Measurements from ENCODE around the gene MS4A15.

Gene MS4A15

DNA sequence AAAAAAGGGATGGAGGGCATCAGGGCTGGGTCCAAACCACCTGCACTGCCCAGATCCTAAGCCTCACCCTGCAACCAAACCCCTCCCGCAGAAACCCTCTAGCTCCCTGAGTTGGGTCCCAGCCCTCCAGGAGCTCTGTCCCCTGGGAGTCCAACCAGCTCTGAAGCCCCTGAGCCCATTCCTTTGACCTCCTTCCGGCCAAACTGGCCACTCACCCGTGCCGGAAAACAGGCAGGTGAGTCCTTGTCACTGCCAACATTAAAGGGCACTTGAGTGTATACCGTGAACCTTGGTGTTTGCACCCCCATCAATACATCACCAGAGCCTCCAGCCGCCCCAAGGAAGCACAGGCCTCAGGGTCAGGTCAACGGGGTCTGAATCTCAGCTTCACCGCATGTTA, 11.5 kb downstream of the MS4A15 start:
- no peak for DNase-seq (ENCODE audit: low read depth in 1 of 2, low spot score in 1 of 2)
- no peaks in the 10 kb centered on the region for H3K27me3 ChIP-seq (ENCODE audit: insufficient read depth, poor library complexity, severe bottlenecking)
- H3K27ac ChIP-seq (replicated peaks), result no peak overlapping the region
- TF ChIP-seq, protein P1, sequence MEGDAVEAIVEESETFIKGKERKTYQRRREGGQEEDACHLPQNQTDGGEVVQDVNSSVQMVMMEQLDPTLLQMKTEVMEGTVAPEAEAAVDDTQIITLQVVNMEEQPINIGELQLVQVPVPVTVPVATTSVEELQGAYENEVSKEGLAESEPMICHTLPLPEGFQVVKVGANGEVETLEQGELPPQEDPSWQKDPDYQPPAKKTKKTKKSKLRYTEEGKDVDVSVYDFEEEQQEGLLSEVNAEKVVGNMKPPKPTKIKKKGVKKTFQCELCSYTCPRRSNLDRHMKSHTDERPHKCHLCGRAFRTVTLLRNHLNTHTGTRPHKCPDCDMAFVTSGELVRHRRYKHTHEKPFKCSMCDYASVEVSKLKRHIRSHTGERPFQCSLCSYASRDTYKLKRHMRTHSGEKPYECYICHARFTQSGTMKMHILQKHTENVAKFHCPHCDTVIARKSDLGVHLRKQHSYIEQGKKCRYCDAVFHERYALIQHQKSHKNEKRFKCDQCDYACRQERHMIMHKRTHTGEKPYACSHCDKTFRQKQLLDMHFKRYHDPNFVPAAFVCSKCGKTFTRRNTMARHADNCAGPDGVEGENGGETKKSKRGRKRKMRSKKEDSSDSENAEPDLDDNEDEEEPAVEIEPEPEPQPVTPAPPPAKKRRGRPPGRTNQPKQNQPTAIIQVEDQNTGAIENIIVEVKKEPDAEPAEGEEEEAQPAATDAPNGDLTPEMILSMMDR (IDR thresholded peaks at IDR 0.05; ENCODE audit: insufficient read depth, low read length), result no peak
- TF ChIP-seq GABPA (IDR thresholded peaks at IDR 0.05; ENCODE audit: low read depth) (no peak), SPI1 (IDR thresholded peaks at IDR 0.05; ENCODE audit: borderline replicate concordance, low read depth) (no peak), POLR2AphosphoS5 (IDR thresholded peaks at IDR 0.05; ENCODE audit: low read depth) (no peak)
- H3K4me3 ChIP-seq (replicated peaks; ENCODE audit: insufficient read depth, low read length), result no peak overlapping the region

DNA sequence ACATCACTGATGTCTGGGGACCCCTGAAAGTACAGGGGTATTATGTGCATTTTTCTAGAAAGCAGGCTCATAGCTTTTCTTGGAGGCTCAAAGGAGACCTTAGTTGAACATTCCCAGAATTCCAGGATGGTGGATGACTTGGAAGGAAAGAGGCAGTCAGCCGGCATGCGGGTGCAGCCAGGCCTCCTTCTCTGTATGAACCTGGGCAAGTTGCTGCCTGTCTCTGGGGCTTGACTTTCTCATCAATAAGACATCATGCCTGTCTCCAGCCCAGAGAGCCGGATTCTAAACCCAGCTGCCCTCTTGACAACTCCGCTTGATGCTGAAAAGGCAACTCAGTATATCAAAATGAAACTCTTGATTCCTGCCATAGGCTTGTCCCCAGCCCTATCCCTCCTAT, 12.6 kb downstream of the MS4A15 start:
- no peak for DNase-seq (ENCODE audit: low read depth in 1 of 2, low spot score in 1 of 2)
- H3K27me3 ChIP-seq (ENCODE audit: insufficient read depth, poor library complexity, severe bottlenecking), result no peaks in the 10 kb centered on the region
- no peak overlapping the region for H3K27ac ChIP-seq (replicated peaks)
- TF ChIP-seq, protein P1 (IDR thresholded peaks at IDR 0.05; ENCODE audit: insufficient read depth, low read length), result no peak
- TF ChIP-seq GABPA (IDR thresholded peaks at IDR 0.05; ENCODE audit: low read depth) (no peak), SPI1 (IDR thresholded peaks at IDR 0.05; ENCODE audit: borderline replicate concordance, low read depth) (no peak), POLR2AphosphoS5 (IDR thresholded peaks at IDR 0.05; ENCODE audit: low read depth) (no peak)
- TF ChIP-seq, protein P2, sequence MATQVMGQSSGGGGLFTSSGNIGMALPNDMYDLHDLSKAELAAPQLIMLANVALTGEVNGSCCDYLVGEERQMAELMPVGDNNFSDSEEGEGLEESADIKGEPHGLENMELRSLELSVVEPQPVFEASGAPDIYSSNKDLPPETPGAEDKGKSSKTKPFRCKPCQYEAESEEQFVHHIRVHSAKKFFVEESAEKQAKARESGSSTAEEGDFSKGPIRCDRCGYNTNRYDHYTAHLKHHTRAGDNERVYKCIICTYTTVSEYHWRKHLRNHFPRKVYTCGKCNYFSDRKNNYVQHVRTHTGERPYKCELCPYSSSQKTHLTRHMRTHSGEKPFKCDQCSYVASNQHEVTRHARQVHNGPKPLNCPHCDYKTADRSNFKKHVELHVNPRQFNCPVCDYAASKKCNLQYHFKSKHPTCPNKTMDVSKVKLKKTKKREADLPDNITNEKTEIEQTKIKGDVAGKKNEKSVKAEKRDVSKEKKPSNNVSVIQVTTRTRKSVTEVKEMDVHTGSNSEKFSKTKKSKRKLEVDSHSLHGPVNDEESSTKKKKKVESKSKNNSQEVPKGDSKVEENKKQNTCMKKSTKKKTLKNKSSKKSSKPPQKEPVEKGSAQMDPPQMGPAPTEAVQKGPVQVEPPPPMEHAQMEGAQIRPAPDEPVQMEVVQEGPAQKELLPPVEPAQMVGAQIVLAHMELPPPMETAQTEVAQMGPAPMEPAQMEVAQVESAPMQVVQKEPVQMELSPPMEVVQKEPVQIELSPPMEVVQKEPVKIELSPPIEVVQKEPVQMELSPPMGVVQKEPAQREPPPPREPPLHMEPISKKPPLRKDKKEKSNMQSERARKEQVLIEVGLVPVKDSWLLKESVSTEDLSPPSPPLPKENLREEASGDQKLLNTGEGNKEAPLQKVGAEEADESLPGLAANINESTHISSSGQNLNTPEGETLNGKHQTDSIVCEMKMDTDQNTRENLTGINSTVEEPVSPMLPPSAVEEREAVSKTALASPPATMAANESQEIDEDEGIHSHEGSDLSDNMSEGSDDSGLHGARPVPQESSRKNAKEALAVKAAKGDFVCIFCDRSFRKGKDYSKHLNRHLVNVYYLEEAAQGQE (IDR thresholded peaks at IDR 0.05; ENCODE audit: insufficient replicate concordance, low read depth), result no peak
- H3K4me3 ChIP-seq (replicated peaks; ENCODE audit: insufficient read depth, low read length), result no peak overlapping the region

DNA sequence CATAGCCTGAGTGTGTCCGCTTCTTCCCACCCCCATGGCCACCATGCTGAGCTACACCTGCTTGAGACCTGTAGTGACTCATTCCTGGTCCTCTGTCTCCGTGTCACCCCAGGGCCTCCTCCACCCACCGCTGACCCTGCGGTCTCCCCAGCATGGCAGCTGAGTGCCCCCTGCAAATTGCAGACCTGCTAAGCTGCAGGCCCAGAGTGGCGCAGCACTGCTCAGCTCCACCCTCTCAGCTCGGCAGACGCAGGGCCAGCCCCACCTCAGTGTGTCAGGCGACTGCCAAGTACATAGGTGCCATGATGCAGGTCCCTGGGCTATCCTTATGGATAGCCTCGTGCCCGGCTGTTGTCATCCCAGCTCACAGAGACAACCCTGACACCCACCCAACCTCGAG, 13.1 kb downstream of the MS4A15 start:
- TF ChIP-seq GABPA (IDR thresholded peaks at IDR 0.05; ENCODE audit: low read depth) (no peak), POLR2AphosphoS5 (IDR thresholded peaks at IDR 0.05; ENCODE audit: low read depth) (no peak), SPI1 (IDR thresholded peaks at IDR 0.05; ENCODE audit: borderline replicate concordance, low read depth) (no peak)
- TF ChIP-seq, protein P1 (IDR thresholded peaks at IDR 0.05; ENCODE audit: insufficient read depth, low read length), result no peak
- TF ChIP-seq, protein P2 (IDR thresholded peaks at IDR 0.05; ENCODE audit: insufficient replicate concordance, low read depth), result no peak
- no peaks in the 10 kb centered on the region for H3K27me3 ChIP-seq (ENCODE audit: insufficient read depth, poor library complexity, severe bottlenecking)
- no peak for DNase-seq (ENCODE audit: low read depth in 1 of 2, low spot score in 1 of 2)
- no peak overlapping the region for H3K4me3 ChIP-seq (replicated peaks; ENCODE audit: insufficient read depth, low read length)
- no peak overlapping the region for H3K27ac ChIP-seq (replicated peaks)

DNA sequence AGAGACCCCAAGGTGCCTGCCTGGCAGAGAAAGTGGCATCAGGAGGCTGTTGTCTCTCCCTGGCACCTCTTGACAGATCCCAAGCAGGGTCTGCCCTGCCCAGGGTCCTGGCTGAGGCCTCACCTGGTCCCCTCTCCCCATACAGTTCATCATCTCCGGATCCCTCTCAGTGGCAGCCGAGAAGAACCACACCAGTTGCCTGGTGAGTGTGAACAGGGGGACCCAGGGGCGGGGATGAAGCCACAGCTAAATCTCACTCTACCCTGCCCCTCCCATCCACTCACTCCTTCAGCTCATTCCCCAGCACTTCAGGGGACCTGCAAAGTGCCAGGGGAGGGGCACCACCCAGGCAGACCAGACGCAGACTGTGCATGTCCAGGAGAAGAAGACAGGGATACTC, 14.5 kb downstream of the MS4A15 start:
- no peak overlapping the region for H3K27ac ChIP-seq (replicated peaks)
- no peaks in the 10 kb centered on the region for H3K27me3 ChIP-seq (ENCODE audit: insufficient read depth, poor library complexity, severe bottlenecking)

More for the DNA sequence above, 14.5 kb downstream of the MS4A15 start:
- TF ChIP-seq SPI1 (IDR thresholded peaks at IDR 0.05; ENCODE audit: borderline replicate concordance, low read depth) (no peak), GABPA (IDR thresholded peaks at IDR 0.05; ENCODE audit: low read depth) (no peak), POLR2AphosphoS5 (IDR thresholded peaks at IDR 0.05; ENCODE audit: low read depth) (no peak)
- TF ChIP-seq, protein P1 (IDR thresholded peaks at IDR 0.05; ENCODE audit: insufficient read depth, low read length), result no peak
- TF ChIP-seq, protein P2 (IDR thresholded peaks at IDR 0.05; ENCODE audit: insufficient replicate concordance, low read depth), result no peak
- no peak overlapping the region for H3K4me3 ChIP-seq (replicated peaks; ENCODE audit: insufficient read depth, low read length)
- DNase-seq (ENCODE audit: low read depth in 1 of 2, low spot score in 1 of 2), result no peak
